ENCODE data around the gene MYLK4.

MYLK4 gene

GRCh38 chr6:2725364-2725988 is 25.2 kb downstream of the MYLK4 start:
- H3K27me3 Mint-ChIP-seq (ENCODE audit: low read depth), result peaks cover 11% of the 10 kb centered on the region
- no peak overlapping the region for H3K27ac Mint-ChIP-seq
- no peaks in the 10 kb centered on the region for H3K36me3 Mint-ChIP-seq (ENCODE audit: low read depth)
- H3K9me3 Mint-ChIP-seq, result no peaks in the 10 kb centered on the region
- no peak overlapping the region for H3K4me3 Mint-ChIP-seq
- H3K4me1 Mint-ChIP-seq (ENCODE audit: low read depth), result no peaks in the 10 kb centered on the region

GRCh38 chr6:2721219-2721618 is 29.5 kb downstream of the MYLK4 start:
- Mint-ChIP-seq H3K4me1 (ENCODE audit: low read depth) (peaks cover 2% of the 10 kb centered on the region), H3K27ac (no peak overlapping the region), H3K27me3 (ENCODE audit: low read depth) (peaks cover 15% of the 10 kb centered on the region), H3K4me3 (no peak overlapping the region), H3K36me3 (ENCODE audit: low read depth) (no peaks in the 10 kb centered on the region), H3K9me3 (no peaks in the 10 kb centered on the region)

DNA sequence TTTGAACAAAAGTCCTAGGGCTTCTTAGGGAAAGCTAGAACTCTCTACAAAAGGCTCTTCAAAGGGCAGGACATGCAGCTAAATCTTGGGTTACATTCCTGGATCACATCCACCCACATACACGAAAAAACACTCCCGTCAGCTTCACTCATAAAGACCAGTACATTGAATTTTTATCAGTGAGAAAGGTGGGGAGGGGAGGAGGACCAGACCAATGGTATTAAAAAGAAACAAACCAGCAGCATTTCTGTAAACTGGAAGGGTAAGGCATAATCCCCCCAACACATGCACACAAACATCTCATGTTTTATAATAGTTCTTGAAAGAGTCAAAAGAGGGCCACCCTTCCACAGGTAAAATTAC is 31.6 kb downstream of the MYLK4 start:
- Mint-ChIP-seq H3K4me1 (ENCODE audit: low read depth) (peaks cover 2% of the 10 kb centered on the region), H3K9me3 (no peaks in the 10 kb centered on the region), H3K4me3 (no peak overlapping the region), H3K27ac (no peak overlapping the region), H3K27me3 (ENCODE audit: low read depth) (peaks cover 15% of the 10 kb centered on the region), H3K36me3 (ENCODE audit: low read depth) (no peaks in the 10 kb centered on the region)

GRCh38 chr6:2718334-2719092 is 32.2 kb downstream of the MYLK4 start:
- H3K4me3 Mint-ChIP-seq, result no peak overlapping the region
- no peak overlapping the region for H3K27ac Mint-ChIP-seq

GRCh38 chr6:2716936-2717700 is 33.6 kb downstream of the MYLK4 start:
- H3K27me3 Mint-ChIP-seq (ENCODE audit: low read depth), result peaks cover 15% of the 10 kb centered on the region
- no peak overlapping the region for H3K27ac Mint-ChIP-seq
- H3K9me3 Mint-ChIP-seq, result peaks cover under 1% of the 10 kb centered on the region
- H3K36me3 Mint-ChIP-seq (ENCODE audit: low read depth), result no peaks in the 10 kb centered on the region
- peaks cover 2% of the 10 kb centered on the region for H3K4me1 Mint-ChIP-seq (ENCODE audit: low read depth)
- H3K4me3 Mint-ChIP-seq, result no peak overlapping the region

More at GRCh38 chr6:2718334-2719092, 32.2 kb downstream of the MYLK4 start:
- peaks cover 15% of the 10 kb centered on the region for H3K27me3 Mint-ChIP-seq (ENCODE audit: low read depth)
- no peaks in the 10 kb centered on the region for H3K36me3 Mint-ChIP-seq (ENCODE audit: low read depth)
- no peaks in the 10 kb centered on the region for H3K9me3 Mint-ChIP-seq
- H3K4me1 Mint-ChIP-seq (ENCODE audit: low read depth), result peaks cover 2% of the 10 kb centered on the region

GRCh38 chr6:2715737-2716136 is 35.0 kb downstream of the MYLK4 start:
- Mint-ChIP-seq H3K4me3 (no peak overlapping the region), H3K27me3 (ENCODE audit: low read depth) (peaks cover 8% of the 10 kb centered on the region), H3K36me3 (ENCODE audit: low read depth) (no peaks in the 10 kb centered on the region), H3K4me1 (ENCODE audit: low read depth) (peaks cover 2% of the 10 kb centered on the region), H3K9me3 (peaks cover 10% of the 10 kb centered on the region), H3K27ac (no peak overlapping the region)

DNA sequence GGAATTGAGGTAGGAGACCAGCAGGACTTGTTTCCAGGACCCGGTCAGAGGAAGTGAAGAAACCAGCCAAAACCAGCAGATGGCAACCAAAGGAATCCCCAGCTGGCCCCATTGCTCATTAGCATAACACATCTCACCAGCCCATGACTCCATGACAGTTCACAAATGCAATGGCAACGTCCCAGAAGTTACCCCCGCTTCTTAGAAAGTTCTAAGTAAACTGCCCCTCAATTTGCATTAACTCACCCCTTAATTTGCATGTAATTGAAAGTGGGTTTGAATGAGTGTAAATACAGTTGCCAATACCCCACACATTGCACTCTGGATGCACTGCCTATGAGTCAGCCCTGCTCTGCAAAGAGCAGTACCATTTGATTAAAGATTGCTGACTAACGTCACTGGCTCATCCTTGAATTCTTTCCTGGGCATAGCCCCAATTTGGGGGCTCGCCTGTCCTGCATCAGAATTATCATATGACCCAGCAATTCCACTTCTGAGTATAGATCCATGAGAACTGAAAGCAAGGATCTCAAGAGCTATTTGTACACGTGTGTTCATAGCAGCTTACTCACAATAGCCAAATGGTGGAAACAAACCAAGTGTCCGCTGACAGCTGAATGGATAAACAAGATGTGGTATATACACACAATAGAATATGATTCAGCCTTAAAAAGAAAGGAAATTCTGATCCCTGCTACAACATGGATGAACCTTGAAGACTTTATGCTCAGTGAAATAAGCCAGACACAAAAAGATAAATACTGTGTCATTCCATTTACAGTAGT is 36.4 kb downstream of the MYLK4 start:
- Mint-ChIP-seq H3K4me3 (no peak overlapping the region), H3K27me3 (ENCODE audit: low read depth) (peaks cover 8% of the 10 kb centered on the region), H3K4me1 (ENCODE audit: low read depth) (peaks cover 2% of the 10 kb centered on the region), H3K36me3 (ENCODE audit: low read depth) (no peaks in the 10 kb centered on the region), H3K27ac (no peak overlapping the region), H3K9me3 (peaks cover 18% of the 10 kb centered on the region)

DNA sequence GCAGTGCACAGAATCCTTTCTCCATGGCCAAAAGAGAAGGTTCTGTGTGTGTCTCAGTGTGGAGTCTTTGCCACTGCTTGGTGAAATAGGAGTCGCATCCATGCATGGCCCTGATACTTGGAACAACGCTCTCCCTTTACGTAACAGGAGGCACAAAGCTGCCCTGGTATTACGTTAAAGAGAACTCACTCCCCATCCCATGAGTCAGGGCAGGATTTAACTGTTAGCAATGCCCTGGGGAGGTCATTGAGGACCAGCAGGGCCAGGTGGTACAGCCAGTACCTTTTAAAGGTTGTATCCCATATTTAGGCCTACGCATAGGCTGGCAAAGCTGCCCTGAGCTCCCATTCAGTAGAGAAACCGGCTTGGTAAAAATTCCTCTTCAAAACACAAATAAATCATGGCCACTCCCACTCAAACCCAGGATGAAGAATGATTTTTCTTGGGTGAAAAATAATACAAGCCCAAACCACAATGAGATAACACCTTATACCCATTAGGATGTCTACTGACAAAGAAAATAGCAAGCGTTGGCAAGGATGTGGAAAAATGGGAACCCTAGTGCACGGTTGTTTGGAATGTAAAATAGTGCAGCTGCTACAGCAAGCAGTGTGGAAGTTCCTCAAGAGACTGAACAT is 37.1 kb downstream of the MYLK4 start:
- Mint-ChIP-seq H3K27ac (no peak overlapping the region), H3K4me3 (no peak overlapping the region), H3K9me3 (peaks cover 18% of the 10 kb centered on the region), H3K36me3 (ENCODE audit: low read depth) (no peaks in the 10 kb centered on the region), H3K27me3 (ENCODE audit: low read depth) (peaks cover 4% of the 10 kb centered on the region), H3K4me1 (ENCODE audit: low read depth) (no peaks in the 10 kb centered on the region)

DNA sequence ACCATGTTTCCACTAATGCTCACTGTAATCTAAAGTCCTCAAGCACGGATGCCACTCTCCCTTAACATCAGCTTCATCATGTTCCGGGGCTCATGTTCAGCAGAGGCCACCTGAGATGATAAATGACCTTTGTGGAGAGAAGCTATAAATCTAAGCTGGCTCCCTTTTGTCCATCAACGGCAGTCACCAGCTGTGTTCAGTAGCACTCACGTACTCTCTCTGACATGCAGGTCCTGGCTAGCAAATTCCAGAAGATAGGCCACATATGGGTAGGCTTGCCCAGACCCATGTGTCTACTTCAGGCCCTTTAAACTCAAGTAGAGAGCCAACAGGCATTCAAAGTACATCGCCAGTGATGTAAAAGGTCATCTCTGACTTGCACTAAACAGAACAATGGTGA is 38.6 kb downstream of the MYLK4 start:
- H3K27me3 Mint-ChIP-seq (ENCODE audit: low read depth), result peaks cover 8% of the 10 kb centered on the region
- H3K4me1 Mint-ChIP-seq (ENCODE audit: low read depth), result no peaks in the 10 kb centered on the region
- no peak overlapping the region for H3K27ac Mint-ChIP-seq
- no peaks in the 10 kb centered on the region for H3K36me3 Mint-ChIP-seq (ENCODE audit: low read depth)
- H3K9me3 Mint-ChIP-seq, result peaks cover 18% of the 10 kb centered on the region
- H3K4me3 Mint-ChIP-seq, result no peak overlapping the region

DNA sequence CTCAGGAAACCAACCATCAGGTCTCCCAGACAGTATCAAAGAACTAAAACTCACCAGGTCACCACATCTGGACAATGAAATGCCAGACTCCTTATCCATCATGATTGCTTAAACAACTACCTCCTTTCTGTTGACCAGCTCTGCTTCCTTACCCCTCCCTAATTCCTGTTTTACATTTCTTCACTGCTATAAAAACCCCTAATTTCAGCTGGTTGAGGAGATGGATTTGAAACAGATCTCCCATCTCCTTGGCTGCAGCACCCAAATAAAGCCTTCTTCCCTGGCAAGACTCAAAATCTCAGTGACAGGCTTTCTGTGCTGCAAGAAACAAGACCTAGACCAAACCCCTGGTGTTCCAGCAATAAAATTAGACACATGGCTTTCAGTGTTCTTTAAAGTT is 40.3 kb downstream of the MYLK4 start:
- Mint-ChIP-seq H3K36me3 (ENCODE audit: low read depth) (no peaks in the 10 kb centered on the region), H3K27me3 (ENCODE audit: low read depth) (peaks cover 4% of the 10 kb centered on the region), H3K4me1 (ENCODE audit: low read depth) (no peaks in the 10 kb centered on the region), H3K9me3 (peaks cover 18% of the 10 kb centered on the region), H3K27ac (no peak overlapping the region), H3K4me3 (no peak overlapping the region)

GRCh38 chr6:2708456-2708855 is 42.3 kb downstream of the MYLK4 start:
- Mint-ChIP-seq H3K4me1 (ENCODE audit: low read depth) (no peaks in the 10 kb centered on the region), H3K4me3 (no peak overlapping the region), H3K36me3 (ENCODE audit: low read depth) (no peaks in the 10 kb centered on the region), H3K27ac (no peak overlapping the region), H3K9me3 (peaks cover 18% of the 10 kb centered on the region), H3K27me3 (ENCODE audit: low read depth) (peaks cover 10% of the 10 kb centered on the region)

DNA sequence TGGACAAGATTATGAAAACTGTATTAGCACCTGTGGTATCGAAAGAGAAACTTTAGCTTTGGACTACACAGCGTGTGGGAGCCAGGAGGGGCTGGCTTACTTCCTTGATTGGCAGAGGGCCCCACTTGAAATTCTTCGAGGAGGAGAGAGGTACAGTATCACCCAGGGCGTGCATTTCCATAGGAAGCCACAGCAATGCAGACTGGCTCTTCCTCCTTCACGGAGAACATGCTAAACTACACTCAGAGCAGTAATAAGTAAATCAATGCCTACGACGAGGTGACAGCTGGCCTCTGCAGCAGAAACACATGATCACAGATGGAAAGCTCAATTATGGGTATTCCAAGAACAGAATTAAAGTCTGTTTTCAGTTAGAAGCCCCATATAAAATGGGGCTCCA is 44.2 kb downstream of the MYLK4 start:
- Mint-ChIP-seq H3K4me3 (no peak overlapping the region), H3K27ac (no peak overlapping the region), H3K27me3 (ENCODE audit: low read depth) (peaks cover 10% of the 10 kb centered on the region), H3K9me3 (peaks cover 14% of the 10 kb centered on the region), H3K4me1 (ENCODE audit: low read depth) (no peaks in the 10 kb centered on the region), H3K36me3 (ENCODE audit: low read depth) (no peaks in the 10 kb centered on the region)

DNA sequence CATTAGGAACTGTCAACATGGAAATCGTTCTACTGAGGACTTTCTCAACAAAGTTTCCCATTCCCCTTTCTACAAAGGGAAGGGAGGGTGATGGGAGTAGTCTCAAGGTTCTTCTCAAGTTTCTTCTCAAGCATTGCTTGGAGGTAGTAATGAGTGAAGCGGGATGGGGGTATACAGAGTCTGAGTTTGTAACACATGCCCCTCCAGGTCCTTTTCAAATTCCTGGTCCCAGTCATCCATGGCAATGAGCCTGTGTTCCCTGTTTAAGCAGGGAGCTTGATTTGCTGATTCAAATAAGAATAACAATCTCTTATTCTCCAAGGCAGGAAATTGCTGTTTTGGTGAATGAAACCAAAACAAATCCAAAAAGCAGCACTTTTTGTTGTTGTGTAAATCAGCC is 45.5 kb downstream of the MYLK4 start:
- Mint-ChIP-seq H3K4me1 (ENCODE audit: low read depth) (no peaks in the 10 kb centered on the region), H3K36me3 (ENCODE audit: low read depth) (no peaks in the 10 kb centered on the region), H3K9me3 (peaks cover 4% of the 10 kb centered on the region), H3K27ac (no peak overlapping the region), H3K27me3 (ENCODE audit: low read depth) (peaks cover 10% of the 10 kb centered on the region), H3K4me3 (no peak overlapping the region)

DNA sequence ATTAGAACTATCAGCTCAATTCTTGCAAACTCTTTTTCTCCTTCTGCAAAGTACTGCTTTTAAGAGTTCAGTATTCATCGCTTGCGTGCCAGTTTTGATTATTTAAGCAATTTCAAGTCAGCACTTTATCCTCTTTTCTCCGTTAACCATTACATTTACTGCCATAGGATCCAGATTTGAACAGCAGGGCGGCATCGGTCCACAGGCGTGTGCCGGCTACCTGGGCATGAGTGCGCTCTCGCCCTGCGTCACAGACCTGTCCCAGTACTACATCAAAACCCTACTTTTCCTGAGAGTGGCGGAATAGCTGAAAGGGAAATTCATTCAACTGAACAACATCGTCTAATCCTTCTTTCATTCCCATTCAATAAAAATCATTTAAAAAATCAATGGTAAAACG is 53.4 kb downstream of the MYLK4 start:
- Mint-ChIP-seq H3K4me1 (ENCODE audit: low read depth) (no peaks in the 10 kb centered on the region), H3K36me3 (ENCODE audit: low read depth) (no peaks in the 10 kb centered on the region), H3K4me3 (no peak overlapping the region), H3K27ac (no peak overlapping the region), H3K9me3 (no peaks in the 10 kb centered on the region), H3K27me3 (ENCODE audit: low read depth) (peaks cover 3% of the 10 kb centered on the region)

Measured in T-helper 1 cell treated with Interleukin-12 subunit alpha and Interleukin-12 subunit beta and Interleukin-4 antibody, amounts not matched to agents 30 μg/mL and 1 μg/mL, for 36 hours (primary cell).